IMR-90 (cell line): ENCODE data around the gene MAGEB1.

Experiments
- CEBPB ChIP-seq: IDR thresholded peaks from 2 replicates; pipeline ENCODE4 v1.6.1; 2012; ENCODE audit warnings: low read depth, low read length, improper control_type of control experiment
- CTCF ChIP-seq: conservative IDR thresholded peaks from 2 replicates; pipeline ENCODE4 v1.5.1; 2012; ENCODE audit warnings: mild to moderate bottlenecking, low read depth, low read length, improper control_type of control experiment
- MXI1 ChIP-seq: IDR thresholded peaks from 2 replicates; pipeline ENCODE4 v1.6.1; 2012; ENCODE audit warnings: low read depth, mild to moderate bottlenecking, low read length, moderate library complexity, borderline replicate concordance
- NFE2L2 ChIP-seq: fragments of 150-350 bp; IDR thresholded peaks from 2 replicates; pipeline ENCODE4 v1.6.1; 2016; ENCODE audit warnings: low read depth, mild to moderate bottlenecking, low read length
- POLR2A ChIP-seq: IDR thresholded peaks from 2 replicates; pipeline ENCODE4 v1.6.1; 2012; ENCODE audit warnings: mild to moderate bottlenecking, low read depth, low read length
- SMC3 ChIP-seq: fragments of 150-350 bp; IDR thresholded peaks from 2 replicates; pipeline ENCODE4 v1.6.1; 2016; ENCODE audit warnings: low read depth, mild to moderate bottlenecking, antibody characterized with exemption, low read length, moderate library complexity

DNA sequence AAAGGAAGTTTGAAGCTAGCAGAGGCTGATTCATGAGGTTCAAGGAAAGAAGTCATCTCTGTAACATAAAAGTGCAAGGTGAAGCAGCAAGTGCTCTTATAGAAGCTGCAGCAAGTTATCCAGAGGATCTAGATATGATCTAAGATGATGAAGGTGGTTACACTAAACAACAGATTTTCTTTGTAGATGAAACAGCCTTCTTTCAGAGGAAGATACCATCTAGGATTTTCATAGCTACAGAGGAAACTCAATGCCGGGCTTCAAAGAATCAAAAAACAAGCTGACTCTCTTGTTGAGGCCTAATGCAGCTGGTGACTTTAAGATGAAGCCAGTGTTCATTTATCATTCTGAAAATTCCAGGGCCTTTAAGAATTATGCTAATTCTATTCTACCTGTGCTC, 33.5 kb downstream of the MAGEB1 start:
- TF ChIP-seq POLR2A, result no peak
- no peak for TF ChIP-seq CTCF
- no peak for TF ChIP-seq SMC3
- TF ChIP-seq NFE2L2, result no peak
- TF ChIP-seq CEBPB, result no peak
- no peak for TF ChIP-seq MXI1
